HG03139 (cell line): Measurements from ENCODE around the gene TLE1.

ENCODE experiments used
- ATAC-seq: cut with Tn5 transposase; IDR thresholded peaks from one replicate; pipeline ENCODE4 v1.9.1; 2021; ENCODE audit not compliant: unreplicated experiment

TLE1 gene

DNA sequence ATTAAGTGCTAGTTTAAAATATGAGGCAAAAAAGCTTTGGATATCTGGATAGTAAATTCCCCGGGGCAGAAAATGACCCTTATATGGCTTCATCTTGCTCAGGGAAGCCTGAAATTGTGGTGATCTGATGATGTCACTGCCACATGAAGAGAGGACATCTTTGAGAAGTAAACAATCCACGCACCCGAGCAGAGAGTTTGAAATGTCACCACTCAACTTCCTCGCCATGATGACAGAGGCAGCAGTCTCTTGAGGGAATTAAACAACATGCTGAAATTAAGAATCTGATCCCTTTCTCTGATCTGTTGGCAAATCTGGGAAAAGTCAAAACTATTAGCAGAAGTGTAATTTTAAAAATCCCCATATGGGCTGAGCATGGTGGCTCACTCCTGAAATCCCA is 110.0 kb downstream of the TLE1 start:
- ATAC-seq: no peak

DNA sequence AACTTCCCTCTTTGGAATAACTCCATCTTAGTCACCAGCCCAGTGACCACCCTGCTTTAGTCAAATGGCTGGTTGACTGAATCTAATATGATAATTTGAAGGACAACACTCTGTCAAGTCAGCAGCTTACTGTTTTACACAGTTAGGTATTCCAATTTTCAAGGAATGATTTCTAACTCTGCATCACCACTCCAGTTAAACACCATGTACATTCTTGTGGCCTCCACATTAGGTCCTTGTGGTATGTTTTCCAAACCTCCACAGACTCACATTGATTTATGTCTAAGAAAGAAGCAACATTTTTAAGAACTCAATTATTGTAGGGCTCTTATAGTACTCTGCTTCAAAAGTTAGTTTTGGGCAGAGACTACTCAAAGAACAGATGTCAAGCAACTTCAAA is 110.7 kb downstream of the TLE1 start:
- ATAC-seq: no peak

DNA sequence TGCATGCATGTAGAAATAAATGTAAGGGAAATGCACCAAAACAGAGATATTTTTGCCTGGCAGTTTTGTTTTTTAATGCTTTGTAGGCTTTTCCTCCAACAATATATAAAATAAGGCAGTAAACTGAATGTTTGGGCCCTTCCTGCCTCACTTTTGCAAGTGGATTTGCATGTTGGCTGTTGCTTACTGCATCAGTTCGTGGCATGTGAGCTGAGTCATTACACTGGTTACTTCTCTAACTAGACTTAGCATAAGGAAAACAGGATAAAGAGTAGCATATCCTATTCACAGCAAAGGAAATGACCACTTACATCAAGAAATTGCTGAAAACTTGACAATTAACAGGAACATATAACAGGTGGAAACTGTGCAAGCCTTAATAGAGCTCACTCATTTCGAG is 113.4 kb downstream of the TLE1 start:
- ATAC-seq: no peak

DNA sequence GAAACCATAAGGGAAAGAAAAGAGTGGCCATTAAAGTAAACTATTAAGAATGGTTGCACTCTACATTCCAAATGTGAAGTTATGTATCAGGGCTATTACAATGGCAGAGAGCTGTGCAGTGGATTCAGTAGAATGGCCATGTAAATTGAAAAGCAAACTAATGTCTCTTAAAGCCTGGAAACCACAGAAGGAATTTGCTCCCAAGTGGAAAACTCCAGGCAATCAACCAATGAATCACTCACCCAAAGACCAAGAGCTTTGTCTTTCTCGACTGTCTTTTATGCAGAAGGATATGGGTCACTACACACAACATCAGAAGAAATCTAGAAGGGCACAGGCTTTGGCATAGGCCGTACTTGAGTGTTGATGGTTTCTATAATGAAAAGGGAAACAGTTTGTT is 114.9 kb downstream of the TLE1 start:
- ATAC-seq: no peak

DNA sequence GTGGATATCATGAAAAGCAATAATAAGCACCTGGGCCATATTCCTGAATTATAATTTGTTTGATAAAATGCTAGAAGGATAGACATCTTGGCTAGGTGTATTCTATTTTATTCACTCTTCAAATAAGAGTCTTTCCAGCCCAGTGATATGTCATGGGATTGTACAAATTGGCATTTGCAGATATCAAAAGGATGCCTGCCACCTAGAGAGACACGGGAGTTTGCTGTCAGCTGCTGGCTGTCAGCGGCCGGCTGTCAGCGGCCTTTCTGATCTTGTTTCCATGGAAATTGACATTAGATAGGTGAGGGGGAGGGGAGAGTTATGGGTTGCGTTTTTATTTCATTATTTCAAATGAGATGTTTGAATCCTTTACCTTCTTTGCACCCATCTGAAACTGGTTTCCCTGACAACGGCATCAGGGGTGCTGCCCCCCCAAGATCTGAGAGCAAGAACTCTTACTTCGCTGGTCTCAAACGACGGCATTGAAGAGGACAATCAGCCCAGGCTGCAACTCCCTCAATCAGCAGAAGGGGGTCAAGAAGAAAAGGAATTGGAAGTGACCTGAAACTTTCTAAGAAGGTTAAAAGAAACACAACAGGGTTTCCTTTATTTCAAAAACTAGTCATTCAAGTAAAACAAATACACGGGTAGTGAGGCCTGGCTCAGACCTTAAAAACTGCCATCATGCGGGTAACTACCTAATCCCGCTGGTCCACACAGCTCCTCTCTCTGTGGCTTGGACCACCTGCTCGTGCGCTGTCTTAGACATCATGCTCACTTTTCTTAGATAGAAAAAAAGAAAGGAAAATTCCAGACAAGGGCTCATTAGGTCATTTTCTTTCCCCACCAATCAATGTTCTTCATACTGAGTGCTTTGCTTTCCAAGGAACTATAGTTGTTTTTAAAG is 115.7 kb downstream of the TLE1 start:
- ATAC-seq: no peak

DNA sequence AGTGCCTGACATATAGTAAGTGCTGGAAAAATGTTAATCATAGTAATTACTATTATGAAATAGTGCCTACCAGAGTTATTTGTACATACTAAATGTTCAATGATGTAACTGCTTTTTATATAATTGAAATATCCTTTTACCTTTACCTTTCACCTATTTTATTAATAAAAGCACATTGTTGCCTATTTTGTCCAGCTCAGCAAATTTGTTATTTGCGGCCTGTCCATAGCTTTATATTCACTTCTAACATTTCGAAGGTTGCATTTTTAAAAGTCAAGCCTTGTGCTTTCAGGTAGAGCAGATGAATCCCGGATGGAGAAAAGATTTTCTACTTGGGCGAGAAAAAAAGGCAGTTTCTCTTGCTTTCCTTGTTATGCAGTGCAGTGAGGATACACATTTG is 119.3 kb downstream of the TLE1 start:
- no peak for ATAC-seq

DNA sequence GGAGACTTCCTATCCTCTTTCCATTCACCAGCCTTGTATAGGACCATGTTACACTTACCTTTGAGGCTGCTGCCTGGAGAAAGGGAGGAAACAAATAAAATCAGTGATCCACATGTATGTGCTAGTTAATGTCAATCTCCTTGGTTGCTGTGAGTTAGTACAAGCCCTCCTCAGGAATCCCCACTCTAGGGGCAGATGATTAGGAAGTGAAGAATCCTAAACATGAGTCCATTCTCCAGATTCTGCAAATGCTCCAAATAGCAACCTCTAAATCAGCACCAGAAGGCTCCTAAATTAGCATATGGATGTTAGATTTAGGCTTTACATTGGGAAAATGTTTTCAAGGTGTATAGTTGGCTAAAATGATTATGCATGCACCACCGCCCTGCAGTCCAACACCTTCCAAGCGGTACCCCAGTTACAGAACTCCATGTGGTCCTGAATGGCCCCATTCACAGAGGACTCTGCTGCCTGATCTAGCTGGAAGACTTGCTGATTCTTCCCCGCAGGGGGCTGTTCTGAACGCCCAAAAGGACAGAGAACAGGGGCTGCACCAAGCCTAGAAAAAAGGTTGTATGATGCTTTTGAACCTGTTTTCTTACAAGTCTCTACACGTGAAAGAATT is 123.2 kb downstream of the TLE1 start:
- no peak for ATAC-seq

DNA sequence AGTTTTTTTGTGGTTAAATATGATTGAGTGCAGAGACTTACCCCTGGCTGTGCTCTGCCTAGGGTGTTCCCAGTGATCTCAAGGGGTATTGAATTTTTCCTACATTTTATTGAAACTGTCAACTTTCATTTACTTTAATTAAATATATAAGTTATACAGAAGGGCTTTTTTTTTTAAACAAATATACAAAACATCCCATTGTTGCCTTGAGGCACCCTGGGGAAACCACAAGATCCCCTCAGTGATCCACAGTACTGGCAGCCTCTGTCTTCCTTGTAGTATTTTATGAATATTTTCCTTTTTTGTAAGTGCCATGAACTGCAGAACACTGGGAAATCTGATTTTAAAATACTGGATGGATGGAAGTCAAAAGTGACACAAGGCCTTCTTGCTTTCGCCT is 123.7 kb downstream of the TLE1 start:
- no peak for ATAC-seq

DNA sequence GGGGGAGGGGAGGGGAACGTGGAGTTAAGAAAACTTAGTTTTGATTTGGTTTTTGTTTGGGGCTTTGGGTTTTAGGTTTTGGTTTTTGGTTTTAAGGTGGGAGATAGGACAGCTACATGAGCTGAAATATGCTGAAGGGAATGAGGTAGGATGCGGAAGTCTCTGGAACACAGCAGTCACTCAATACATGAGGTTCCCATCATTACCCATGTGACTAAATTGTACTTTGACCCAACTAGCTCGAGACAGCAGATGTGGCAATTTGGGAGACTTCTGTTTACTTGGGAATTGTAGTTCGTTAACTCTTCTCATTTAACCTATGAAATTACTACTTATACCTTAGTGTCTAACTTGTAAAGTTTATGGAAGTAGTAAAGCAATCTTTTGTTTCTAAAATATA is 124.2 kb downstream of the TLE1 start:
- ATAC-seq: no peak

DNA sequence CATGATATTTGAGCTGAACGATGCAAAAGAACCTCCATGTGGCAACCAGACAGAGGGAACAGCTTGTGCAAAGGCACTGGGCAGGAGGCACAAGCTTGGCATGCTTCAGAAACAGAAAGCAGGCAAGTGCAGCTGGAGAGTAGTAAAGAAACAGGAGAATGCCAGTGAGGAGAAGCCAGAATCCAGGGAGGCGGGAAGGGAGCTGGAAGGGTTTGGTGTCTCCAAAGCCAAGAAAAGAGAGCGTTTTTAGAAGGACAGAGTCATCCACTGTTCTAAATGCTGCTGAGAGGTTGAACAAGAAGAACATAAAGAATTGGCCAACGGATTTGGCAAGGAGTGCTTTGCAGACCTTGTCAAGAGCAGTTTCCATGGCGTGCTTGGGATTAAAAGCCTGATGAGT is 124.7 kb downstream of the TLE1 start:
- no peak for ATAC-seq

DNA sequence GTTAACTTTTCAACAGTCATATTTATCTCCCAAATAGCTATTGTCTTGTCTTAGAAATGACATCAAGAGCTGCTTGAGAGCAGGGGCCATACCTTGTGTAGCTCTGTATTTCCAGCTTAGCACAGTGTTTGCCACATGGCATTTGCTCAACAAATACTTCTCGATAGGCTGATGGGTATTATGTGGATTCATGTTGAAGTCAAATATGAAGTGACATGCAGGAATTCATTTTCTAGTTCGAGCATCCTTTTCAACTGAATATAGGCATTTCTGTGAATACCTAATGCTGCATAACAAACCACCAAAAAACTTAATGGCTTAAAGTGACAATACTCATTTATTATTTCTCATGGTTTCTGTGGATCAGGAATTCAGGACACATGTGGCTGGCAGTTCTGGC is 125.6 kb downstream of the TLE1 start:
- no peak for ATAC-seq

DNA sequence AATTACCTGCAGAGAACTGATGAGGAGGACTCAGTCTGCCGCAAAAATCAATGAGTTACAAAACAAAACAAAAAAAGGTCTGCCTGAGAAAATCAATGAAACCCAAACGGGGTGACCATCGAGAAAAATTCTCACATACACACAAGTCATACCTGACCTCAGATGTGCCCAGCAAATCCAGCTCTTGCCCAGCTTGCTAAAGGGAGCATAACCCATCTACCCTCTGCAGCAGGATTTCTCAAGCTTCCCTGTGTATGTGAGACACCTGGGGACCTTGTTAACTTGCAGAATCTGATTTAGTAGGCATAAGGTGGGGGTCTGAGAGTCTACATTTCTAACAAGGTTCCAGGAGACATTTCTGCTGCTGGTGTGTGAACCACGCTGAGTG is 126.3 kb downstream of the TLE1 start:
- no peak for ATAC-seq

DNA sequence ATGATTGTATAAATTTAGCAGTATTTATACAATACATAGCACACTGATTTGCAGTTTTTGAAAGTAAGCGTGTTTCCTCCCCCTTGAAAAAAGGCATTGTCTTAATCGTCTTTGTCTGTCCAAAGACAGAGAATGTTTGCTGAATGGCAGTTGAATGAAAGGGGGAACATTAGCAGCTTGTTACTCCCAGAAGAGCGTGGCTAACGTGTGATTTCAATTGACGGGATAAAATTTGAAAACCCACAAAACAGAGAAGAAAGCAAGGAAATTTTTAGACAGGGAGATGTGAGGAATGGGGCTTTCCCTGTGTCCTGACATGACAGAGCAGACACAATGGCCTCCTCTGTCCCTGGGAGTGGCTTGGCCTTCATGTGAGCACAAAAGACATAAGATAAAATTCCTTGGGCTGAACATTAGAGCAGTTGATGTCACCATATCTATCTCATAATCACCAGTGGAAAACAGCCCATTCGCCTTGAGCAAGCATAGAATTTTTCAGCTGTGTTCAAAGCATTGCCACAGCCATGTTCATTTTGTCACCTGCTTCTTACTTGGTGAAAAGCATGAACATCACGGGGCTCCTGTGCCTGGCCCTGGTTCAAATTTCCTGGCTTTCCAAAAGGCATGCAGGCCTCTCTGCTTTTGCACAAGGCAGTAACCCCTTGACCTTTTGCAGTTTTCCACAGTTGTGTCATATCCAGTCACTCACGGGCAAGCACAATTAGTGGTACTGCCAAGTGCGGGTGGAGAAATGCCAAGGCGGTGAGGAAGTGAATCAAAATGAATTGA is 126.9 kb downstream of the TLE1 start:
- no peak for ATAC-seq

DNA sequence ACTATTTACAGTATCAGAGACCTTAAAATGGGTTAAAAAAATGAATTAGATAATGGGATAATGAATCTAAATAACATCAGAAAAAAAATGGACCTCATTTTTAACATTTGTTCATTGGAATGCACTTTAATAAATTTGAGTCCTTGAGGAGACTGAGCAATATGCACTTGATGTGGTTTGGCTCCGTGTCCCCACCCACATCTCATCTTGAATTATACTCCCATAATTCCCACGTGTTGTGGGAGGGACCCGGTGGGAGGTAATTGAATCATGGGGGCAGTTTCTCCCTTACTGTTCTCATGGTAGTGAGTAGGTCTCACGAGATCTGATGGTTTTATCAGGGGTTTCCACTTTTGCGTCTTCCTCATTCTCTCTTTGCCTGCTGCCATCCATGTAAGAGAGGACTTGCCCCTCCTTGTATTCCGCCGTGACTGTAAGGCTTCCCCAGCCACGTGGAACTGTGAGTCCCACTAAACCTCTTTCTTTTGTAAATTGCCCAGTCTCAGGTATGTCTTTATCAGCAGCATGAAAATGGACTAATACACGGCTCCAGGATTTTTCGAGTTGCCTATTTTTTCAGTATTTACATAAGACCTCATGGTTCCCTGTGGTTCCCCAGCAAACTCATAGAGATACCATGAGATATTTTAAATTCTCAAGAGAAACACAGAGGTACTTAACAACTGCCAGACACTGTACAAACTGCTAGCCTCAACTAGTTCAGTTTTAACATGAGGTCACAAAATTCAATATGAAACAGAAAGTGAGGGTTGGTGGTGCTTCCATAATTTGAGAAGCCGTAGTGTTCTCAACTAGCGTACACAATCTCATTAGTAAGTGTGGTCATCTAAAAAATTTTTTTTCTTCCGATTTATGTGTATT is 128.3 kb downstream of the TLE1 start:
- no peak for ATAC-seq

DNA sequence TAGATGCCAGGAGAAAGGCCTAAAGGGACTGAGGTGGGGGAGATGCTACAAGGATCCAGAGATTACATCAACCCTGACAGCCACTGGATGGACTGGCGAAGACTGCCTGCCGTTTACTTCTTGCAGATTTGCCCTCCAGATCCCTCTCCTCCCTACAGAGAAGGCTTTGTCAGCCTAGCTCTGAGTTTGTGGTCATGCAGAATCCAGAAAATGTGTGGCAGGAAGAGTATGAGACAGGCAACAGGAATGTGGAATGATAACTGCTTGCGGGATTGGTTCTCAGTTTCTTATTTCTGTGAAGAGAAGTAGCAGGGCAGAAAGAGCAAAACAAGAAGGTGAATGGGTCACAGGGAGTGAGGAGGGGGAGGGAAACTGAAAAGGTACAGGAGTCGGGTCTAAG is 129.6 kb downstream of the TLE1 start:
- ATAC-seq: no peak

DNA sequence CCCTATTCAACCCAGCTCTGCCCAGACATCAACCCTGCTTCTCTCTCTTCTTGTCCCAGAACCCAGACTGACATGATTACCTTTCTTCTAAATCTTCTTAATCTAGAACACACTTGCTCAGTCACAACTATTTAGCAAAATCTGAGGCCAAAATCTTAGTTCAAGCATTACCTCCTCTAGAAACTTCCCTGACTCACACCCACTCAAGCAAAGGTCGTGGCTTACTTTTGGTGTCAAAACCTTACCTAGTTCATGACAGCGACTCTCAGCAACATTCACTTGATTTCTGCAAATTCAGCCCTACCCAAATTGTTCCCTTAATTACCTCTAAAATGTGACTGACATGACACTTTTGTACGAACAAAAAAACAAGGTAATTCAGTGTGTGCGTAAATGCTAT is 130.2 kb downstream of the TLE1 start:
- no peak for ATAC-seq

DNA sequence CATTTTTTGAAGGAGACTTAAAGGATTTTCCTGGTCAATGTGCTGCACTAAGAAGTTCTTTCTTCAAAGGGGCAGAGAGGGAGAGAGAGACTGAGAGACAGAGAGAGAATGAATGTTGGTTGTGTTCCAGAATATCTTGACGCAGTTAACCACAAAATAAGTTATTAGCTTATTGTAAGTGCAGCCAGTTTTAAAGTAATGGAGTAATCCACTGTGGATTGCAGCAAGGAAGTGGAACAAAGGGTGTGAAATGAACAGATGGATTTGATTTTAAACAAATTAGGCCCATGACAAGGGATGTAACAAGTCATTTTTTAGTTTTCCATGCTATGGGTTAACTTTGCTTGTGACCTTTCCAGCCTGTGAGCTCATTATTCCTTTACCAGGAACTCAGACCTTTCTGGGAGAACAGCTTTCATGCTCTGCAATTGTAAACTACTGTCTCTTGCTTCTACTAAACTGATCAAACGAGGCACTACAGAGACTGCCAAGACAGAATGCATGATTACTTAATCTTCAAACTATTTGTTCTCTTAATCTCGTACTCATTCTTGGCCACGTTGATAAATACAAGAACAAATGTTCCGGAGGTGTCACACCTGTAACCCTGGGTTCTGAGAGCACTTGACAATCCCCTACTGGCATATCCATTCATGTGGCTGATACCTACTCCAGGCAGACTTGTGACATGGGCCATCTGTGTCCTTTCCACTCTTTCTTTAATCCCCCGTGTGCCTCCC is 131.1 kb downstream of the TLE1 start:
- ATAC-seq: no peak

DNA sequence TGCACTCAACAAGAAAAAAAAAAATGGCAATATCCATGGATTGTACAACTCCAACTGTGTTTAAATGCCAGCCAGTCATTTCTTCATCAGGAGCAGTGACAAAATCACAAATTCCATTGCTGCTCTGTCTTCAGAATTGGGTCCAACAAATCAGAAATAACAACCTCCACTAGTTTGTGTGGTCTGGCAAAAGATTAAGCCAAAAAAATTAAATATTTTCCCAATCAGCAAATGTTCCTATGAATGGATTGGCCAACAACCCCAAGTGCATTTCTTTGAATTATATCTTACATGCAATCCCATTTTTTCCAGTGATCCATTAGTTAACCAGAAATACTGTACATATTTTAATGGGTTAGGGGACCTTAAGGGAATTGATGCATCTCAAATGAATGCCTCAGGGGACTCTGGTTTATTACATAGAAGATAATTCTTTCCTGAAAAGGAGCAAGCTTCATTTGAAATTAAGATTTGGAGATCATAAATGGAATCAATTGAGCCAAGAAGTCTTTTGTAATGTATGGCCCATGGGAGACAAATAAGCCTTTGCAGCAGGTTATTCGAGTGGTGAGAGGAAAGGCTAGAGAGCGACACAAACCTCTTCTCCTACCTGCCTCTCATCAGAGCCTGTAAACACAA is 131.8 kb downstream of the TLE1 start:
- ATAC-seq: no peak

DNA sequence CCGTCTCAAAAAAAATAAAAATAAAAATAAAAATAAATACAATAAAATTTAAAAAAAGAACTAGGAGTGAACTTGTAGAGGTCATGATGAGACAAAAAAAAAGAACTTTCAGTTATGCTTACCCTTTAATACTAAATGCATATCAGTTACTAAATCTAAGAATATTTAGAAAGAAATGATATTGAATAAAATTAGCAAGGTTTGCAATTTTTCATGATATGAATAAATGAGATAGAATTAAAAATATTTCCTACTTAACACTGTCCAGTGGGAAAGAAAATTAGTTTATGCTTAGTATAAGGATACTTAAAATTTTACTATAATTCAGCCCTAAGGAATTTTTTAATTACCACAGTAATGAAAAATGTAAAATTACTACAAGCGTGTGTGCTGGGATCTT is 132.4 kb downstream of the TLE1 start:
- no peak for ATAC-seq

DNA sequence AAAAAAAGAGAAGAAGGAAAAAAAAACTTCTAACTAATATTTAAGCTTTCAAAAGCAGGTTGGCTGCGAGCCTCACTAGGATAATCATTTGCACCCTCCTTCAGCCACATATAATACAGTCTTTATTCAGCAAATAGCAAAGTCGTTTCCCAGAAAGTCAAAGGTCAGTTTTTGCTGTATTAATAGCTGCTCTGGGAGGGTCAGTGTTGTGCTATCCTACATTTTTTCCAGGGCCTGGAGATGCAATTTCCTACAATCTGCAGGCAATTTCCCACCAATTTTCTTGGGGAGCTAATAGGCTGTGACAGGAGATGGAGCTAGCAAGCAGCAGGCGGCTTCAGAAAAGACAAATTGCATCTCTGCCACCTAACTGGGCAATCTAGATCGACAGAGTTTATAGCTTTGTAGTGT is 136.8 kb downstream of the TLE1 start:
- no peak for ATAC-seq
